GM21723 (cell line): Measurements from ENCODE around the gene EDDM13.
"Not testable (repeated sequence)": the region's sequence is repeated elsewhere in the genome, so short reads cannot be mapped to it uniquely, and the experiment has no call there.

ENCODE experiments used
- ATAC-seq: cut with Tn5 transposase; IDR thresholded peaks from one replicate; pipeline ENCODE4 v1.9.1; 2021; ENCODE audit warnings: mild to moderate bottlenecking, moderate library complexity; ENCODE audit not compliant: unreplicated experiment

EDDM13 gene

GRCh38 chr19:56319991-56320390 is 47.4 kb downstream of the EDDM13 start:
- no peak for ATAC-seq

- no peak for ATAC-seq
Measured at GRCh38 chr19:56321254-56321988, 48.9 kb downstream of the EDDM13 start.

- ATAC-seq = no peak
Measured at GRCh38 chr19:56321989-56322440, 49.5 kb downstream of the EDDM13 start.

GRCh38 chr19:56324436-56324835 is 51.9 kb downstream of the EDDM13 start:
- ATAC-seq = no peak

GRCh38 chr19:56332695-56333094 is 60.1 kb downstream of the EDDM13 start:
- no peak for ATAC-seq

GRCh38 chr19:56333506-56333905 is 61.0 kb downstream of the EDDM13 start:
- ATAC-seq = no peak

DNA sequence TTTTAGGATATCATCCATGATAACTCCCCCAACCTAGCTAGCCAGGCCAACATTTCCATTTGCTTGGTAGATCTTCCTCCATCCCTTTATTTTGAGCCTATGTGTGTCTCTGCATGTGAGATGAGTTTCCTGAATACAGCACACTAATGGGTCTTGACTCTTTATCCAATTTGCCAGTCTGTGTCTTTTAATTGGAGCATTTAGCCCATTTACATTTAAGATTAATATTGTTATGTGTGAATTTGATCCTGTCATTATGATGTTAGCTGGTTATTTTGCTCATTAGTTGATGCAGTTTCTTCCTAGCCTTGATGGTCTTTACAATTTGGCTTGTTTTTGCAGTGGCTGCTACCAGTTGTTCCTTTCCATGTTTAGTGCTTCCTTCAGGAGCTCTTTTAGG is 62.8 kb downstream of the EDDM13 start:
- not testable (repeated sequence) for ATAC-seq

GRCh38 chr19:56337077-56337476 is 64.5 kb downstream of the EDDM13 start:
- not testable (repeated sequence) for ATAC-seq

DNA sequence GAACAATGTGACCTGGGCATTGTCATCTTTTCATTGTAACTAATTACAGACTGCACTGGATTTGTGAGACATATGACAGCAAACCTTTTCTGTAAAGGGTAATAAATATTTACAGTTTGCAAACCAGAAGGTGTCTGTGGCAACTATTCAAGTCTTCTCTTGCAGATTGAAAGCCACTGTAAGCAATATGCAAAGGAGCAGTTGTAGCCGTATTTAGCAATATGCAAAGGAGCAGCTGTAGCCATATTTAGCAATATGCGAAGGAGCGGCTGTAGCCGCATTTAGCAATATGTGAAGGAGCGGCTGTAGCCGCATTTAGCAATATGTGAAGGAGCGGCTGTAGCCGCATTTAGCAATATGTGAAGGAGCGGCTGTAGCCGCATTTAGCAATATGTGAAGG is 66.5 kb downstream of the EDDM13 start:
- not testable (repeated sequence) for ATAC-seq

- no peak for ATAC-seq
Measured at GRCh38 chr19:56341948-56342347, 69.4 kb downstream of the EDDM13 start.

DNA sequence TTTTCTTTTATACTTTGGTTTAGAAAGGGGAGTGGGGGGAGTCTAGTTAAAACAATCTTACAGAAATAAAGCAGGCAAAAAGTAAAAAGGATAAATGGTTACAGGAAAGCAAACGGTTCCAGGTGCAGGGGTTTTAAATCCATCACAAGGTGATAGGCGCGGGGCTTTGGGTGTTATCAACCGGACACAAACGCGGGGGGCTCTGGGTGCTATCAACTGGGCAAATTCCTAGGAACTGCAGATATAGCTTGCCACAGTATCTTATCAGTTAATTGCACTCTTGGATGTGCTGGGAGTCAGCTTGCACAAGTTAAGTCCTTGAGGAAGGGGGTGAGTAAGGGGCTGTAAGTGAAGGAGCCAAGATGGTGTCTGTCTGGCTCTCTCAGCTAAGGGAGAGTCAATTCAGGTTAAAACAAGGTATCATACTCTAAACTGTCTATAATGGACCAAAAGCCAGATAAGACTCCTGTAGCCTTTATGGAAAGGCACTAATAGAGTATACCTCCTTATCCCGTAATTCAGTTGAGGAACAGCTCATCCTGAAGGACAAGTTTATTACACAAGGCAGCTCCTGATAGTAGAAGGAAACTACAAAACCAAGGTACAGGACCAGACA is 74.7 kb downstream of the EDDM13 start:
- no peak for ATAC-seq

- ATAC-seq = no peak
Measured at GRCh38 chr19:56348289-56348877, 75.8 kb downstream of the EDDM13 start.

DNA sequence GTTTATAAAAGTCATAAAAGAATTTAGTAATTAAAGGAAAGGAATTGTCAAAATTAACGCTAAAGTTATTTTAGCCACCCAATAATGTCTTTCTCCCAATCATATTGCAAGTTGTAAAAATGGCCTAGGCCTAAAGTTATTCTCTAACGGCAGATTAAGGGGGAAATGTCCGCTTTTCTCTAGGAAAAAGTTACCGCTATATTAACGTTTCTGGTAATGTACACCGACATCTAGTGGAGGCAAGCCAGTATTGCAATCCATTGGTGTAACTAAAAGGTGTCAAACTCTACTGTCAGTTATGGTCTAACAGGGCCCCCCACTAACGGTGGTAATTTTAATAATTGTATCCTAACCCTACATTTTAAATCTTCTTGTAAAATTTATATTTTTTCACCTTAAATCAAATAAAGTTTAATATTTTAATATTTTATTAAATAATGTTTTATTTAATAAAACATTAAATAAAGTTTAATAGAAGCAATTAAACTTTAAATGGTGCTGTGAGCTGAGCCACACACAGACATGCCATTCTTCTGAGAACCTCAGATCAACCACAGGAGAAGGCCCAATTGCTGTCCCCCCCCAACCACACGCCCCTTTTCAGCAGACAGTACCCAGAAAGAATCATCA is 78.0 kb downstream of the EDDM13 start:
- no peak for ATAC-seq

DNA sequence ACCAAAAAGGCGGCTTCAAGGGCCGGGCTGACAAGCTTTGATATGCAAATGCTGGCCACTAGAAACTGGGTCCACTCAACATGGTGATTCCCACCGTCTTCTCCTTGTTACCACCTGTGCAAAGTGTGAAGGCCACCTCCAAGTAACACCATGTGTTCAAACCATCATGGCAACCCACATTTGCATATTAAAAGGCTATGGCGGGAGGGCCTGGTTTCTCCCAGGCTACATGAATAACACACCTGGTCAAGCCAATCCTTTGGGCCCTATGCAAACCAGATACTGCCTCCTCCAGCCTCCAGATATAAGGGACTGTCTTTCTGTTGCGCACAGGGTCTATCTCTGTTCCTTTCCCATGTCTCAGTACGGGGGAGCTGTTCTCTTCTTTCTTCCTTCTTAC is 78.7 kb downstream of the EDDM13 start:
- ATAC-seq = no peak

DNA sequence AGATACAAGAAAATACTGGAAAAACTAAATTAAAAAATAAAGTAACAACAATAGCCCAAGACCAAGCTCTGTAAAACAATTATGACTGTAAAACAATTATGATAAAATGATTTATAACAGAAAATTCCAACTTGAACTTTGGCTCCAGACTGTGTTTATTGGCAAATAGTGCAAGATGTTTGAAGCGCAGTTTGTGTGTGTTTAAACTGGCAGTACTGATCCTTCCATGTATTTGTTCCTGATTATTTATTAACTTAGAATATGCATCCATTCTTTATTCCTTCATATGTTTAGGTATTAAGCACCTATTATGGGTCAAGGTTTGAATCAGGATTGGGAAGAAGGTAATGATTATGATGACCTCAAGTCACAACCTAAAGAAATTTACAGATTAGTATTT is 83.0 kb downstream of the EDDM13 start:
- ATAC-seq = no peak

DNA sequence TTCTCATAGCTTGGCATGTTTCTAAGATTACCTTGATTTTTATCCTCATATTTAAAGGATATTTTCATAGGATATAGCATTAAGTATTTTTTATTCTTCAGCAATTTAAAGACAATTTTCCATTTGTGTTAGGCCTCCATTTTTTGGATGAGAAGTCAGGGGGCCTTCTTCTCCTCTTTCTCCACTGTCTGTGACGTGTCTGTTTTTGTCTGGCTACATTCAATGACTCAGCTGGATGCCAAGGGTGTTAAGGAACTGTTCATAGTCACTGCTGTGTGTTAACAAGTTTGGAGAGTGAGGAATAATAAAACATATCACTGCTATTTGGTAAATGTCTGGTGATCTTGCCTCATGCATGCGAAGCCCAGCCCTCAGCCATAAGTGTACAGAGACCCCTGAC is 84.4 kb downstream of the EDDM13 start:
- ATAC-seq = no peak
